Left renal pelvis (tissue), 4 donors: Measurements from ENCODE around the gene GYPB. TPM values are rescaled to one million over a fixed set of nuclear protein-coding genes. Genes with fewer than 3 reads are reported as not detected.
"Not testable (repeated sequence)": the region's sequence is repeated elsewhere in the genome, so short reads cannot be mapped to it uniquely, and the experiment has no call there.

ENCODE experiments used
- DNase-seq, 4 donors: peaks; one replicate each; pipeline ENCODE4 v3.0.0-alpha.2; 2013; ENCODE audit warnings: low read depth in 4 of 4, low spot score in 3 of 4
- polyA plus RNA-seq, 4 donors: library from polyadenylated mRNA; unstranded; fragments of 120-200 nt; gene quantifications; one replicate each; pipeline ENCODE4 v1.2.1, GENCODE V29; 2013; ENCODE audit not compliant: insufficient read length in 4 of 4

The GYPB gene
- polyA plus RNA-seq, 4 donors: 0.81 to 16.6 (median 1.9) TPM

- DNase-seq: not testable (repeated sequence)
These were observed 3.0 kb downstream of the GYPB start for GRCh38 chr4:144016057-144016605.

GRCh38 chr4:144014808-144015207, 4.4 kb downstream of the GYPB start:
- DNase-seq: no peak

- not testable (repeated sequence) for DNase-seq
These were observed 10.6 kb downstream of the GYPB start for GRCh38 chr4:144008602-144009001.

- not testable (repeated sequence) for DNase-seq
These were observed 11.2 kb downstream of the GYPB start for GRCh38 chr4:144007960-144008359.

- DNase-seq: not testable (repeated sequence)
These were observed 12.9 kb downstream of the GYPB start for GRCh38 chr4:144006200-144006803.

- DNase-seq: not testable (repeated sequence)
These were observed 13.6 kb downstream of the GYPB start for GRCh38 chr4:144005558-144005953.

GRCh38 chr4:144004868-144005557, 14.2 kb downstream of the GYPB start:
- not testable (repeated sequence) for DNase-seq

GRCh38 chr4:144003890-144004265, 15.3 kb downstream of the GYPB start:
- DNase-seq: not testable (repeated sequence)

- not testable (repeated sequence) for DNase-seq
These were observed 15.8 kb downstream of the GYPB start for GRCh38 chr4:144003205-144003889.

- DNase-seq: not testable (repeated sequence)
These were observed 18.7 kb downstream of the GYPB start for GRCh38 chr4:144000331-144000995.

GRCh38 chr4:143996193-143996592, 23.0 kb downstream of the GYPB start:
- not testable (repeated sequence) for DNase-seq

- DNase-seq: not testable (repeated sequence)
These were observed 27.4 kb downstream of the GYPB start for GRCh38 chr4:143991761-143992160.

- not testable (repeated sequence) for DNase-seq
These were observed 28.5 kb downstream of the GYPB start for GRCh38 chr4:143990717-143991116.

- no peak for DNase-seq
These were observed 33.0 kb downstream of the GYPB start for GRCh38 chr4:143986180-143986579.

GRCh38 chr4:143980776-143981175, 38.4 kb downstream of the GYPB start:
- DNase-seq: not testable (repeated sequence)

GRCh38 chr4:143975527-143975926, 43.7 kb downstream of the GYPB start:
- DNase-seq: not testable (repeated sequence)

- DNase-seq: not testable (repeated sequence)
These were observed 45.2 kb downstream of the GYPB start for GRCh38 chr4:143974021-143974420.

- no peak for DNase-seq
These were observed 58.1 kb downstream of the GYPB start for GRCh38 chr4:143961075-143961474.

- DNase-seq: not testable (repeated sequence)
These were observed 63.9 kb downstream of the GYPB start for GRCh38 chr4:143955306-143955705.

- DNase-seq: not testable (repeated sequence)
These were observed 67.7 kb downstream of the GYPB start for GRCh38 chr4:143951458-143951972.
